HCT116 (cell line): ENCODE data around the gene SCGB1C2. TPM values are rescaled to one million over a fixed set of nuclear protein-coding genes. Genes with fewer than 3 reads are reported as not detected.

Source experiments
- ATAC-seq: fragments of 200-7000 bp; cut with Tn5 transposase; 2 replicates; pipeline ENCODE4 v1.9.1; 2020; ENCODE audit warnings: mild to moderate bottlenecking, moderate library complexity
- BruUV-seq: library from RNA; stranded (reverse); fragments of 400-500 nt; replicated peaks from 2 replicates; lab custom pipeline; 2021; lab: Mats Ljungman, UMichigan
- CTCF ChIA-PET: fragments of 300-600 bp; sonication (Branson Sonifier 250); formaldehyde crosslinking; loops from one replicate; lab custom pipeline; 2021; ENCODE audit warnings: antibody characterized with exemption; lab: Charles Lee
- POLR2A ChIA-PET: fragments of 300-600, 350-600 bp; sonication (Branson Sonifier 250); formaldehyde crosslinking; loops from one replicate; lab custom pipeline; 2021; ENCODE audit warnings: antibody characterized with exemption; lab: Charles Lee
- RAD21 ChIA-PET, 2 experiments: fragments of 300-600 bp; sonication (Branson Sonifier 250); formaldehyde crosslinking; loops; one replicate each; lab custom pipeline; 2023; ENCODE audit warnings: low total read pairs in 2 of 2; ENCODE audit not compliant: uncharacterized antibody in 2 of 2, unreplicated experiment in 2 of 2, low non-redundant PET in 1 of 2; lab: Charles Lee
- DNase-seq: peaks from one replicate; pipeline ENCODE4 v3.0.0-alpha.2; 2010; ENCODE audit warnings: low read depth, low spot score
- H2AFZ ChIP-seq: fragments of 200-600 bp; shearing (Covaris generic), sonication (generic); 2 replicates; pipeline ENCODE4 v1.6.1; 2017; ENCODE audit warnings: low read depth, mixed run types, mixed read lengths, antibody characterized with exemption, low read length; ENCODE audit not compliant: poor library complexity, severe bottlenecking
- H3K27ac ChIP-seq: 2 replicates; pipeline ENCODE4 v1.5.1; 2012; ENCODE audit warnings: low read depth, low read length
- H3K27me3 ChIP-seq: fragments of 200-600 bp; sonication (generic); 2 replicates; pipeline ENCODE4 v1.6.1; 2016; ENCODE audit warnings: mixed run types, low read length, mixed read lengths; ENCODE audit not compliant: insufficient read depth
- H3K36me3 ChIP-seq, 2 experiments: fragments of 200-500 bp in 1 of 2; fragments of 200-600 bp in 1 of 2; sonication (Bioruptor generic) in 1 of 2; sonication (generic) in 1 of 2; 2 replicates each; pipeline versions ENCODE4 v1.5.1 to v1.6.1; 2014 to 2016; ENCODE audit warnings: low read length in 2 of 2, inconsistent platforms in 1 of 2, mixed read lengths in 1 of 2, mixed run types in 1 of 2; ENCODE audit not compliant: insufficient read depth in 2 of 2, control insufficient read depth in 1 of 2
- H3K4me1 ChIP-seq, 2 experiments: fragments of 200-600 bp in 1 of 2; sonication (generic) in 1 of 2; 2 replicates each; pipeline versions ENCODE4 v1.5.1 to v1.6.1; 2012 to 2017; ENCODE audit warnings: low read length in 2 of 2, inconsistent platforms in 1 of 2, mild to moderate bottlenecking in 1 of 2, mixed read lengths in 1 of 2, mixed run types in 1 of 2, moderate library complexity in 1 of 2; ENCODE audit not compliant: insufficient read depth in 2 of 2, control insufficient read depth in 1 of 2
- H3K4me2 ChIP-seq: fragments of 200-600 bp; sonication (generic); 2 replicates; pipeline ENCODE4 v1.6.1; 2017; ENCODE audit warnings: mixed run types, low read length, mixed read lengths
- H3K4me3 ChIP-seq, 2 experiments: fragments of 200-600 bp in 1 of 2; sonication (generic) in 1 of 2; replicated peaks in 1 of 2; 2 replicates each; pipeline ENCODE4 v1.5.1; 2011 to 2016; ENCODE audit warnings: low read length in 2 of 2, control low read depth in 1 of 2, low read depth in 1 of 2, mild to moderate bottlenecking in 1 of 2, mixed read lengths in 1 of 2, mixed run types in 1 of 2
- H3K79me2 ChIP-seq: fragments of 200-600 bp; sonication (generic); 2 replicates; pipeline ENCODE4 v1.6.1; 2017; ENCODE audit warnings: mild to moderate bottlenecking, mixed run types, low read length, moderate library complexity, mixed read lengths; ENCODE audit not compliant: insufficient read depth
- H3K9ac ChIP-seq: fragments of 200-600 bp; sonication (generic); 2 replicates; pipeline ENCODE4 v1.6.1; 2016; ENCODE audit warnings: low read length, mixed read lengths
- H3K9me2 ChIP-seq: fragments of 200-600 bp; sonication (generic), shearing (Covaris generic); 2 replicates; pipeline ENCODE4 v1.6.1; 2017; ENCODE audit warnings: mixed run types, mild to moderate bottlenecking, moderate library complexity; ENCODE audit not compliant: insufficient read depth
- H3K9me3 ChIP-seq, 2 experiments: fragments of 200-500 bp in 1 of 2; fragments of 200-600 bp in 1 of 2; sonication (Bioruptor generic) in 1 of 2; sonication (generic) in 1 of 2; 2 replicates each; pipeline ENCODE4 v1.6.1; 2014 to 2017; ENCODE audit warnings: low read length in 2 of 2, mixed read lengths in 2 of 2, inconsistent platforms in 1 of 2, low read depth in 1 of 2, mild to moderate bottlenecking in 1 of 2, mixed run types in 1 of 2, moderate library complexity in 1 of 2; ENCODE audit not compliant: control insufficient read depth in 1 of 2, insufficient read depth in 1 of 2
- H4K20me1 ChIP-seq: fragments of 200-600 bp; sonication (generic), shearing (Covaris generic); 2 replicates; pipeline ENCODE4 v1.6.1; 2017; ENCODE audit warnings: mixed run types, mild to moderate bottlenecking, moderate library complexity; ENCODE audit not compliant: insufficient read depth
- ATF3 ChIP-seq: IDR thresholded peaks from 2 replicates; pipeline ENCODE4 v1.6.1; 2012
- CBX3 ChIP-seq: IDR thresholded peaks from 2 replicates; pipeline ENCODE4 v1.6.1; 2012; ENCODE audit warnings: low read depth
- ELF1 ChIP-seq: IDR thresholded peaks from 2 replicates; pipeline ENCODE4 v1.6.1; 2012; ENCODE audit warnings: low read depth, borderline replicate concordance
- EZH2phosphoT487 ChIP-seq: fragments of 200-600 bp; IDR thresholded peaks from 2 replicates; pipeline ENCODE4 v1.6.1; 2018; ENCODE audit warnings: antibody characterized with exemption, borderline replicate concordance
- MAX ChIP-seq: IDR thresholded peaks from 2 replicates; pipeline ENCODE4 v1.6.1; 2012
- RAD21 ChIP-seq: IDR thresholded peaks from 2 replicates; pipeline ENCODE4 v1.6.1; 2012; ENCODE audit warnings: low read depth, mild to moderate bottlenecking
- TCF7L2 ChIP-seq: IDR thresholded peaks from 2 replicates; pipeline ENCODE4 v1.7.0; 2011; ENCODE audit warnings: borderline replicate concordance, inconsistent platforms; ENCODE audit not compliant: insufficient read depth, insufficient read length; ENCODE audit errors: extremely low read depth
- YY1 ChIP-seq: IDR thresholded peaks from 2 replicates; pipeline ENCODE4 v1.6.1; 2011; ENCODE audit warnings: low read length, low read depth, moderate library complexity, mild to moderate bottlenecking; ENCODE audit not compliant: insufficient replicate concordance; ENCODE audit errors: extremely low read depth
- ZFX ChIP-seq: fragments of 450-650 bp; IDR thresholded peaks from 2 replicates; pipeline ENCODE4 v1.6.1; 2017
- intact Hi-C: fragments of 100-400 bp; cut with micrococcal nuclease; formaldehyde crosslinking; loops from 2 replicates; pipeline ENCODE4 v1.10.0; 2022
- total RNA-seq: library from RNA; stranded (reverse); gene quantifications from one replicate; pipeline ENCODE4 v1.2.1, GENCODE V29; 2021; ENCODE audit not compliant: unreplicated experiment
- TF ChIP-seq, protein P1 (sequence below): IDR thresholded peaks from 2 replicates; pipeline ENCODE4 v1.6.1; 2012; ENCODE audit warnings: low read depth
- TF ChIP-seq, protein P2 (sequence below), 3 experiments: fragments of 200-600 bp in 1 of 3; sonication (generic) in 1 of 3; IDR thresholded peaks in 2 of 3; conservative IDR thresholded peaks in 1 of 3; 2 replicates each; pipeline ENCODE4 v1.5.1; 2012 to 2017; ENCODE audit warnings: low read depth in 2 of 3, low read length in 2 of 3, antibody characterized with exemption in 1 of 3, borderline replicate concordance in 1 of 3, control low read depth in 1 of 3, mild to moderate bottlenecking in 1 of 3, mixed read lengths in 1 of 3, mixed run types in 1 of 3, moderate library complexity in 1 of 3; ENCODE audit not compliant: insufficient read depth in 1 of 3

Gene SCGB1C2
- total RNA-seq, 1 experiment from 2014 or later, result not detected

GRCh38 chr17:142102-142661 lies 4.8 kb downstream of the SCGB1C2 start:
- Histone ChIP-seq H3K27me3 (no peaks in the 10 kb centered on the region), H4K20me1 (no peaks in the 10 kb centered on the region), H3K9me3 (no peaks in the 10 kb centered on the region), H2AFZ (no peak overlapping the region), H3K36me3 (no peaks in the 10 kb centered on the region), H3K79me2 (no peaks in the 10 kb centered on the region), H3K27ac (no peak overlapping the region), H3K4me3 (no peak overlapping the region), H3K4me2 (no peak overlapping the region), H3K9me2 (no peaks in the 10 kb centered on the region), H3K4me1 (peaks cover 2 to 5% of the 10 kb centered on the region in 2 experiments; a peak in 1 of 4 replicates), H3K9ac (no peak overlapping the region)
- RAD21 ChIA-PET, result no interaction called here
- TF ChIP-seq ATF3 (no peak), YY1 (no peak), MAX (no peak), TCF7L2 (no peak), RAD21 (no peak), ELF1 (no peak), CBX3 (no peak), ZFX (no peak), EZH2phosphoT487 (no peak)
- TF ChIP-seq, protein P1, sequence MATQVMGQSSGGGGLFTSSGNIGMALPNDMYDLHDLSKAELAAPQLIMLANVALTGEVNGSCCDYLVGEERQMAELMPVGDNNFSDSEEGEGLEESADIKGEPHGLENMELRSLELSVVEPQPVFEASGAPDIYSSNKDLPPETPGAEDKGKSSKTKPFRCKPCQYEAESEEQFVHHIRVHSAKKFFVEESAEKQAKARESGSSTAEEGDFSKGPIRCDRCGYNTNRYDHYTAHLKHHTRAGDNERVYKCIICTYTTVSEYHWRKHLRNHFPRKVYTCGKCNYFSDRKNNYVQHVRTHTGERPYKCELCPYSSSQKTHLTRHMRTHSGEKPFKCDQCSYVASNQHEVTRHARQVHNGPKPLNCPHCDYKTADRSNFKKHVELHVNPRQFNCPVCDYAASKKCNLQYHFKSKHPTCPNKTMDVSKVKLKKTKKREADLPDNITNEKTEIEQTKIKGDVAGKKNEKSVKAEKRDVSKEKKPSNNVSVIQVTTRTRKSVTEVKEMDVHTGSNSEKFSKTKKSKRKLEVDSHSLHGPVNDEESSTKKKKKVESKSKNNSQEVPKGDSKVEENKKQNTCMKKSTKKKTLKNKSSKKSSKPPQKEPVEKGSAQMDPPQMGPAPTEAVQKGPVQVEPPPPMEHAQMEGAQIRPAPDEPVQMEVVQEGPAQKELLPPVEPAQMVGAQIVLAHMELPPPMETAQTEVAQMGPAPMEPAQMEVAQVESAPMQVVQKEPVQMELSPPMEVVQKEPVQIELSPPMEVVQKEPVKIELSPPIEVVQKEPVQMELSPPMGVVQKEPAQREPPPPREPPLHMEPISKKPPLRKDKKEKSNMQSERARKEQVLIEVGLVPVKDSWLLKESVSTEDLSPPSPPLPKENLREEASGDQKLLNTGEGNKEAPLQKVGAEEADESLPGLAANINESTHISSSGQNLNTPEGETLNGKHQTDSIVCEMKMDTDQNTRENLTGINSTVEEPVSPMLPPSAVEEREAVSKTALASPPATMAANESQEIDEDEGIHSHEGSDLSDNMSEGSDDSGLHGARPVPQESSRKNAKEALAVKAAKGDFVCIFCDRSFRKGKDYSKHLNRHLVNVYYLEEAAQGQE, result no peak
- TF ChIP-seq, protein P2, sequence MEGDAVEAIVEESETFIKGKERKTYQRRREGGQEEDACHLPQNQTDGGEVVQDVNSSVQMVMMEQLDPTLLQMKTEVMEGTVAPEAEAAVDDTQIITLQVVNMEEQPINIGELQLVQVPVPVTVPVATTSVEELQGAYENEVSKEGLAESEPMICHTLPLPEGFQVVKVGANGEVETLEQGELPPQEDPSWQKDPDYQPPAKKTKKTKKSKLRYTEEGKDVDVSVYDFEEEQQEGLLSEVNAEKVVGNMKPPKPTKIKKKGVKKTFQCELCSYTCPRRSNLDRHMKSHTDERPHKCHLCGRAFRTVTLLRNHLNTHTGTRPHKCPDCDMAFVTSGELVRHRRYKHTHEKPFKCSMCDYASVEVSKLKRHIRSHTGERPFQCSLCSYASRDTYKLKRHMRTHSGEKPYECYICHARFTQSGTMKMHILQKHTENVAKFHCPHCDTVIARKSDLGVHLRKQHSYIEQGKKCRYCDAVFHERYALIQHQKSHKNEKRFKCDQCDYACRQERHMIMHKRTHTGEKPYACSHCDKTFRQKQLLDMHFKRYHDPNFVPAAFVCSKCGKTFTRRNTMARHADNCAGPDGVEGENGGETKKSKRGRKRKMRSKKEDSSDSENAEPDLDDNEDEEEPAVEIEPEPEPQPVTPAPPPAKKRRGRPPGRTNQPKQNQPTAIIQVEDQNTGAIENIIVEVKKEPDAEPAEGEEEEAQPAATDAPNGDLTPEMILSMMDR (IDR thresholded peaks at IDR 0.05 in 2 of 3, conservative IDR thresholded peaks at IDR 0.05 in 1 of 3; ENCODE audit: borderline replicate concordance in 1 of 3, insufficient read depth in 1 of 3, low read depth in 2 of 3, low read length in 2 of 3), result no peak
- DNase-seq (peak; percentile 21), ATAC-seq (no peak; the same call in 1 of the 2 replicates)
- BruUV-seq, result no TSS peak
- CTCF ChIA-PET, result no interaction called here
- POLR2A ChIA-PET, result no interaction called here
- intact Hi-C loops, result loop anchor here (2.0 to 5.0 kb wide), 2 partner anchors 245 to 855 kb away; partner anchors contain the start of gene TIMM22
